GM12865 (cell line): Measurements from ENCODE around the gene UNC13D.

Experiments
- DNase-seq: peaks from one replicate; pipeline ENCODE4 v3.0.0; 2010; ENCODE audit warnings: low read depth
- H3K4me3 ChIP-seq: 2 replicates; pipeline ENCODE4 v1.5.1; 2011; ENCODE audit warnings: mild to moderate bottlenecking, low read depth, low read length, control low read depth
- CTCF ChIP-seq: IDR thresholded peaks from 2 replicates; pipeline ENCODE4 v1.5.1; 2011; ENCODE audit warnings: low read length, control low read depth, low read depth, inconsistent platforms; ENCODE audit not compliant: insufficient read depth; ENCODE audit errors: missing control alignments

Gene UNC13D

GRCh38 chr17:75850928-75851692 is 6.9 kb upstream of the UNC13D start:
- TF ChIP-seq CTCF: no peak

GRCh38 chr17:75849724-75850123 is 5.5 kb upstream of the UNC13D start:
- H3K4me3 ChIP-seq: no peak overlapping the region
- TF ChIP-seq CTCF: no peak
- DNase-seq: no peak

More at GRCh38 chr17:75850928-75851692, 6.9 kb upstream of the UNC13D start:
- H3K4me3 ChIP-seq: no peak overlapping the region
- no peak for DNase-seq

- no peak for DNase-seq
- no peak for TF ChIP-seq CTCF
- no peak overlapping the region for H3K4me3 ChIP-seq
These were observed 5.1 kb upstream of the UNC13D start for GRCh38 chr17:75849279-75849646.

- TF ChIP-seq CTCF: peak; percentile 77
- peak; percentile 80 for DNase-seq
These were observed 4.5 kb upstream of the UNC13D start for GRCh38 chr17:75848523-75849278.

GRCh38 chr17:75847614-75848522 is 3.7 kb upstream of the UNC13D start:
- H3K4me3 ChIP-seq: no peak overlapping the region
- no peak for TF ChIP-seq CTCF
- DNase-seq: no peak

More at GRCh38 chr17:75848523-75849278, 4.5 kb upstream of the UNC13D start:
- no peak overlapping the region for H3K4me3 ChIP-seq

- H3K4me3 ChIP-seq: no peak overlapping the region
- no peak for DNase-seq
- no peak for TF ChIP-seq CTCF
These were observed 2.7 kb upstream of the UNC13D start for GRCh38 chr17:75846692-75847613.
